H1 (cell line): ENCODE results near the gene ZMYND10. TPM values are rescaled to one million over a fixed set of nuclear protein-coding genes. Genes with fewer than 3 reads are reported as not detected.

Experiments used
- CTCF ChIA-PET: fragments of 300-600 bp; sonication (Branson Sonifier 250); formaldehyde crosslinking; loops from one replicate; lab custom pipeline; 2021; ENCODE audit not compliant: partially characterized antibody; lab: Charles Lee
- POLR2A ChIA-PET: fragments of 300-600 bp; sonication (Branson Sonifier 250); formaldehyde crosslinking; loops from one replicate; lab custom pipeline; 2021; ENCODE audit warnings: inconsistent platforms; ENCODE audit not compliant: partially characterized antibody; lab: Charles Lee
- DNase-seq, 2 experiments: peaks; one replicate each; pipeline versions ENCODE4 v3.0.0 to v3.0.0-alpha.2; 2010 to 2022; ENCODE audit warnings: low spot score in 2 of 2, low read depth in 1 of 2, mixed read lengths in 1 of 2
- FAIRE-seq: peaks from 2 replicates; lab custom pipeline; 2011; peaks lifted over from hg19 to GRCh38; lab: Jason Lieb, UNC
- H2AFZ ChIP-seq: 2 replicates; pipeline ENCODE4 v1.8.1; 2012; ENCODE audit warnings: low read length, inconsistent platforms
- H2AK5ac ChIP-seq: 2 replicates; pipeline ENCODE4 v1.6.1; 2013; ENCODE audit warnings: low read depth, low read length
- H2BK120ac ChIP-seq: replicated peaks from 2 replicates; pipeline ENCODE3; 2013; ENCODE audit warnings: low read depth, low read length, inconsistent platforms
- H2BK12ac ChIP-seq: 2 replicates; pipeline ENCODE4 v1.6.1; 2013; ENCODE audit warnings: low read depth, low read length
- H2BK15ac ChIP-seq: 2 replicates; pipeline ENCODE4 v1.6.1; 2013; ENCODE audit warnings: low read length
- H2BK20ac ChIP-seq: 2 replicates; pipeline ENCODE4 v1.6.1; 2013; ENCODE audit warnings: low read length
- H2BK5ac ChIP-seq: 2 replicates; pipeline ENCODE4 v1.6.1; 2013; ENCODE audit warnings: low read depth, low read length
- H3K14ac ChIP-seq: 2 replicates; pipeline ENCODE4 v1.6.1; 2013; ENCODE audit warnings: inconsistent platforms; ENCODE audit not compliant: insufficient read length
- H3K18ac ChIP-seq: 2 replicates; pipeline ENCODE4 v1.6.1; 2013; ENCODE audit warnings: low read length; ENCODE audit errors: extremely low read depth
- H3K23ac ChIP-seq: 2 replicates; pipeline ENCODE4 v1.6.1; 2013; ENCODE audit warnings: inconsistent platforms; ENCODE audit not compliant: insufficient read length
- H3K23me2 ChIP-seq: 2 replicates; pipeline ENCODE4 v1.6.1; 2013; ENCODE audit warnings: low read depth, low read length
- H3K27ac ChIP-seq: 2 replicates; pipeline ENCODE4 v1.6.1; 2011; ENCODE audit warnings: low read depth, low read length, inconsistent platforms
- H3K27me3 ChIP-seq, 4 experiments: replicated peaks in 1 of 4; 1 replicate in 1 of 4; 2 replicates in 3 of 4; pipeline versions ENCODE4 v1.6.1 to v1.8.1; 2011 to 2013; ENCODE audit warnings: low read length in 3 of 4, mild to moderate bottlenecking in 3 of 4, inconsistent platforms in 2 of 4, mixed read lengths in 2 of 4, moderate library complexity in 1 of 4; ENCODE audit not compliant: control insufficient read depth in 3 of 4, insufficient read depth in 3 of 4; ENCODE audit errors: extremely low read depth in 1 of 4
- H3K36me3 ChIP-seq, 4 experiments: 2 replicates each; pipeline versions ENCODE4 v1.6.1 to v1.8.1; 2011 to 2013; ENCODE audit warnings: mild to moderate bottlenecking in 4 of 4, low read length in 3 of 4, moderate library complexity in 2 of 4, control low read depth in 1 of 4, inconsistent platforms in 1 of 4; ENCODE audit not compliant: insufficient read depth in 4 of 4, control insufficient read depth in 2 of 4
- H3K4ac ChIP-seq: replicated peaks from 2 replicates; pipeline ENCODE3; 2013; ENCODE audit warnings: low read length, low read depth, mixed read lengths, inconsistent platforms; ENCODE audit not compliant: insufficient read length
- H3K4me1 ChIP-seq, 4 experiments: replicated peaks in 1 of 4; 1 replicate in 1 of 4; 2 replicates in 3 of 4; pipeline versions ENCODE4 v1.6.1 to v1.8.1; 2011 to 2013; ENCODE audit warnings: low read length in 3 of 4, inconsistent platforms in 2 of 4, mixed read lengths in 1 of 4; ENCODE audit not compliant: insufficient read depth in 4 of 4, control insufficient read depth in 3 of 4
- H3K4me2 ChIP-seq, 2 experiments: 2 replicates each; pipeline versions ENCODE4 v1.6.1 to v1.8.1; 2011 to 2013; ENCODE audit warnings: low read depth in 2 of 2, low read length in 2 of 2, control low read depth in 1 of 2, inconsistent platforms in 1 of 2, mild to moderate bottlenecking in 1 of 2; ENCODE audit not compliant: insufficient read depth in 1 of 2
- H3K4me3 ChIP-seq, 4 experiments: fragments of 200-600, 300-600 bp in 1 of 4; sonication (generic), shearing (Covaris generic), sonication (Bioruptor Twin) in 1 of 4; 2 replicates each; pipeline versions ENCODE4 v1.5.1 to v1.8.1; 2011 to 2016; ENCODE audit warnings: low read length in 4 of 4, low read depth in 3 of 4, control low read depth in 2 of 4, inconsistent platforms in 2 of 4, mild to moderate bottlenecking in 2 of 4, mixed read lengths in 1 of 4, moderate library complexity in 1 of 4; ENCODE audit not compliant: insufficient read depth in 2 of 4; ENCODE audit errors: extremely low read depth in 1 of 4
- H3K56ac ChIP-seq: replicated peaks from 2 replicates; pipeline ENCODE3; 2013; ENCODE audit warnings: low read depth, mild to moderate bottlenecking, mixed read lengths, low read length, inconsistent platforms; ENCODE audit not compliant: insufficient read length
- H3K79me1 ChIP-seq: 2 replicates; pipeline ENCODE4 v1.6.1; 2013; ENCODE audit warnings: low read depth, low read length, control low read depth
- H3K79me2 ChIP-seq, 2 experiments: 2 replicates each; pipeline versions ENCODE4 v1.6.1 to v1.8.1; 2012 to 2013; ENCODE audit warnings: low read length in 2 of 2, mild to moderate bottlenecking in 2 of 2, inconsistent platforms in 1 of 2; ENCODE audit not compliant: insufficient read depth in 2 of 2, control insufficient read depth in 1 of 2
- H3K9ac ChIP-seq, 4 experiments: replicated peaks in 1 of 4; 1 replicate in 1 of 4; 2 replicates in 3 of 4; pipeline versions ENCODE4 v1.6.1 to v1.8.1; 2011 to 2013; ENCODE audit warnings: low read depth in 3 of 4, low read length in 3 of 4, control low read depth in 2 of 4, mild to moderate bottlenecking in 2 of 4, moderate library complexity in 2 of 4, inconsistent platforms in 1 of 4; ENCODE audit errors: extremely low read depth in 1 of 4
- H3K9me3 ChIP-seq, 2 experiments: 2 replicates each; pipeline versions ENCODE4 v1.6.1 to v1.8.1; 2012 to 2013; ENCODE audit warnings: mild to moderate bottlenecking in 2 of 2, moderate library complexity in 2 of 2, control low read depth in 1 of 2, inconsistent platforms in 1 of 2, low read depth in 1 of 2, low read length in 1 of 2, mixed read lengths in 1 of 2; ENCODE audit not compliant: insufficient read depth in 2 of 2
- H4K20me1 ChIP-seq, 2 experiments: replicated peaks in 1 of 2; 2 replicates each; pipeline versions ENCODE3 to v1.8.1; 2011 to 2013; ENCODE audit warnings: inconsistent platforms in 2 of 2, low read length in 2 of 2, mild to moderate bottlenecking in 1 of 2; ENCODE audit not compliant: insufficient read depth in 2 of 2, control insufficient read depth in 1 of 2
- H4K5ac ChIP-seq: 2 replicates; pipeline ENCODE4 v1.6.1; 2013; ENCODE audit warnings: low read length, low read depth, mixed read lengths, inconsistent platforms; ENCODE audit not compliant: insufficient read length
- H4K8ac ChIP-seq: 2 replicates; pipeline ENCODE4 v1.8.0; 2013; ENCODE audit warnings: mild to moderate bottlenecking, moderate library complexity, low read length, inconsistent platforms; ENCODE audit not compliant: insufficient read depth; ENCODE audit errors: extremely low read depth
- H4K91ac ChIP-seq: replicated peaks from 2 replicates; pipeline ENCODE3; 2013; ENCODE audit warnings: low read length, mixed read lengths, inconsistent platforms; ENCODE audit not compliant: insufficient read length
- BACH1 ChIP-seq: IDR thresholded peaks from 2 replicates; pipeline ENCODE4 v1.6.1; 2012; ENCODE audit warnings: low read length, improper control_type of control experiment
- CTCF ChIP-seq, 3 experiments: IDR thresholded peaks; 1 replicate in 2 of 3; 2 replicates in 1 of 3; pipeline versions ENCODE4 v1.5.1 to v1.6.1; 2011; ENCODE audit warnings: low read length in 3 of 3, mild to moderate bottlenecking in 3 of 3, inconsistent platforms in 2 of 3, low read depth in 1 of 3, moderate library complexity in 1 of 3; ENCODE audit not compliant: insufficient read depth in 1 of 3; ENCODE audit errors: control extremely low read depth in 1 of 3
- E2F6 ChIP-seq: IDR thresholded peaks from 2 replicates; pipeline ENCODE4 v1.6.1; 2012; ENCODE audit warnings: inconsistent platforms
- RAD21 ChIP-seq, 2 experiments: IDR thresholded peaks in 1 of 2; conservative IDR thresholded peaks in 1 of 2; 2 replicates each; pipeline ENCODE4 v1.6.1; 2011; ENCODE audit warnings: low read depth in 2 of 2, low read length in 2 of 2, improper control_type of control experiment in 1 of 2, inconsistent platforms in 1 of 2, mild to moderate bottlenecking in 1 of 2, moderate library complexity in 1 of 2
- WGBS, 2 experiments: shearing (Covaris generic) in 1 of 2; methylation state at CpG; one replicate each; pipeline versions ENCODE4 v1.1.6 to v1.1.7; 2013 to 2015; ENCODE audit warnings: low lambda C conversion rate in 2 of 2, mixed read lengths in 2 of 2, inconsistent platforms in 1 of 2, low coverage in 1 of 2, missing lambda C conversion rate in 1 of 2; ENCODE audit not compliant: insufficient replicate concordance in 2 of 2, insufficient coverage in 1 of 2, insufficient read length in 1 of 2; ENCODE audit errors: extremely low coverage in 1 of 2, missing lambda C conversion rate in 1 of 2; 5-methylcytosine and 5-hydroxymethylcytosine counted together
- polyA plus RNA-seq, 7 experiments: library from polyadenylated mRNA; depleted of rRNA in 3 of 7; stranded (reverse) in 5 of 7; unstranded in 2 of 7; fragments of >200 nt in 5 of 7; fragments of 200-250 nt in 2 of 7; gene quantifications; 1 replicate in 5 of 7; 2 replicates in 1 of 7; 4 replicates in 1 of 7; pipeline versions ENCODE4 v1.2.1 to v1.2.3, GENCODE V29; 2011 to 2013; ENCODE audit warnings: missing spikeins in 2 of 7, mixed read lengths in 2 of 7
- total RNA-seq: library from RNA; stranded (reverse); fragmentation: NEBNext Ultra II Directional; extraction: Animal tissue kit (Norgen Biotek cat#: 25700); gene quantifications from 2 replicates; pipeline ENCODE4 v1.2.1, GENCODE V29; 2021

The ZMYND10 gene
- total and polyA plus RNA-seq, 2 of the 8 experiments (the other 6 are each of a cell fraction or from before 2014, with no cell fraction given), result 0.56 to 0.79 TPM

GRCh38 chr3:50370594-50370993 is 25.1 kb upstream of the ZMYND10 start:
- H3K23me2 ChIP-seq, result peaks cover 4% of the 10 kb centered on the region; the same call in 1 of the 2 replicates
- CTCF ChIA-PET, result interaction anchor here (0.6 to 5.5 kb wide), 32 partner anchors 9 to 225 kb away, joined by 3 to 52 read pairs (median 5); partner anchors contain the start of genes CYB561D2 and NPRL2

More at GRCh38 chr3:50370594-50370993, 25.1 kb upstream of the ZMYND10 start:
- H3K79me1 ChIP-seq, result 0 out of 2 replicates have a peak, but pooled peaks cover 2% of the 10 kb centered on the region
- no peak for DNase-seq
- no peak overlapping the region for H3K4me3 ChIP-seq
- peak overlapping the region; percentile 87; the same call in 1 of the 2 replicates for H3K18ac ChIP-seq
- peak overlapping the region; percentile 48; the same call in 1 of the 2 replicates for H2BK15ac ChIP-seq
- H3K9me3 ChIP-seq, result no peaks in the 10 kb centered on the region
- H2AFZ ChIP-seq, result no peak overlapping the region
- POLR2A ChIA-PET, result interaction anchor here (0.8 to 1.9 kb wide), 7 partner anchors 10 to 168 kb away, joined by 3 to 7 read pairs (median 5); partner anchors contain the start of genes CYB561D2 and NPRL2
- no peak overlapping the region for H3K4me2 ChIP-seq
- no peak overlapping the region for H3K9ac ChIP-seq
- no peaks in the 10 kb centered on the region for H3K36me3 ChIP-seq
- no peak overlapping the region for H3K14ac ChIP-seq
- H3K4ac ChIP-seq, result no peak overlapping the region
- H2BK5ac ChIP-seq, result no peak overlapping the region
- no peak overlapping the region for H2BK120ac ChIP-seq
- no peak for FAIRE-seq
- H3K79me2 ChIP-seq, result no peaks in the 10 kb centered on the region
- TF ChIP-seq RAD21 (IDR thresholded peaks at IDR 0.05 in 1 of 2, conservative IDR thresholded peaks at IDR 0.05 in 1 of 2; ENCODE audit: low read depth in 2 of 2, low read length in 2 of 2) (peak; percentile 41 to 44; a peak in 3 of 4 replicates), BACH1 (no peak), CTCF (IDR thresholded peaks at IDR 0.05; ENCODE audit: control extremely low read depth in 1 of 3, insufficient read depth in 1 of 3, low read depth in 1 of 3, low read length in 3 of 3) (peak in 1 of 3 experiments; percentile 34; a peak in 1 of 4 replicates), E2F6 (peak; percentile 30; the same call in 1 of the 2 replicates)
- H4K91ac ChIP-seq, result peak overlapping the region; percentile 86
- no peak overlapping the region for H4K8ac ChIP-seq
- H3K23ac ChIP-seq, result no peak overlapping the region
- 80% methylated on average over 14 of the region's 14 CpGs; no CpG with 5 or more reads in 1 of the 2 experiments for WGBS, 2 experiments
- no peaks in the 10 kb centered on the region for H4K20me1 ChIP-seq
- no peak overlapping the region for H2BK20ac ChIP-seq
- H2BK12ac ChIP-seq, result 0 out of 2 replicates have a peak overlapping the region, but pooled peaks have one; percentile 75
- no peaks in the 10 kb centered on the region; a peak in 2 of 7 replicates for H3K27me3 ChIP-seq
- H2AK5ac ChIP-seq, result 0 out of 2 replicates have a peak overlapping the region, but pooled peaks have one; percentile 72
- H4K5ac ChIP-seq, result no peak overlapping the region
- no peak overlapping the region for H3K27ac ChIP-seq
- peaks cover 0 to 32% (median 23%) of the 10 kb centered on the region in 4 experiments; a peak in 6 of 7 replicates for H3K4me1 ChIP-seq
- H3K56ac ChIP-seq, result no peak overlapping the region
